ENCODE results near the gene GRAMD1A.

The GRAMD1A gene

DNA sequence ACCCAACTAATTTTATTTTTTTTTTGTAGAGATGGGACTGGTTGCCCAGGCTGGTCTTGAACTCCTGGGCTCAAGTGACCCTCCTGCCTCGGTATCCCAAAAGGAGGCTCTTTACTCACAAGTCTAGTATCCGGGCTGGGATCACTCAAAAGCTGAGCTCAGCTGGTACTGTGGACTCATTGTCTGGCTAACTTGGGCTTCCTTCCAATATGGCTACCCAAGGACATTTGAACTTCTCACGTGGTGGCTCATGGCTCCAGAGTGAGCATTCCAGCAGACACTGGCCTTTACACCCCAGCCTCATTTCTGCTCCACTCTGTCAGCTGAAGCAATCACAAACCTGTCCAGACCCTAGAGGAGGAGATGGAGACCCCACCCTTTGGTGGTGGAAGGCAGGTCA lies 70.3 kb downstream of the GRAMD1A start:
- ATAC-seq, result no peak
- peak; percentile 95 for TF ChIP-seq ZNF565 (CRISPR knock-in tag; conservative IDR thresholded peaks at IDR 0.05; ENCODE audit: low read depth)
- TF ChIP-seq RARB (CRISPR knock-in tag; IDR thresholded peaks at IDR 0.05), result no peak

DNA sequence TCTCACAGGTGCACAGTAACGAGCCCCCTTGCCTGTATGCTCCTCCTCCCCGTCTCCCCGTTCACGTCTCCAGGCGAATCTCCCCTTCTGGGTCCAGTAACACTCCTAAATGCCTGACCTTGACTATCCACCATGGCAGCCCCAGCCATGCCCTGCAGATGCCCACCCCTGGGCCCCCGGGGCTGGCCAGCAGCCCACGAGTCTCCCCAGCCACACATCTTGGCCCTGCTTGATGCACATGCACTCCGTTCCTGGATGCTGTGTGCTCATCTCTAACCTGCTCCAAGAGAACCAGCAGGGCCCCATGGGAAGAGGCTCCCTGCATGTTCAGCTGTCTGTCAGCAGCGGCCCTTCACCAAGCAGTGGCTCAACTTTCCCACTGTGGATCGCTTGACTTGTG lies 73.4 kb downstream of the GRAMD1A start:
- TF ChIP-seq ARNTL (CRISPR knock-in tag; IDR thresholded peaks at IDR 0.05; ENCODE audit: borderline replicate concordance, low read depth) (no peak), RARB (CRISPR knock-in tag; IDR thresholded peaks at IDR 0.05) (no peak), GLIS3 (CRISPR knock-in tag; IDR thresholded peaks at IDR 0.05) (no peak), SNAI2 (CRISPR knock-in tag; IDR thresholded peaks at IDR 0.05) (no peak), ISL1 (CRISPR knock-in tag; IDR thresholded peaks at IDR 0.05) (no peak), ESRRG (CRISPR knock-in tag; IDR thresholded peaks at IDR 0.05) (no peak), TOX (CRISPR knock-in tag; IDR thresholded peaks at IDR 0.05; ENCODE audit: borderline replicate concordance) (no peak), TCF4 (CRISPR knock-in tag; IDR thresholded peaks at IDR 0.05; ENCODE audit: borderline replicate concordance) (no peak), ZNF8 (CRISPR knock-in tag; IDR thresholded peaks at IDR 0.05) (no peak), ZNF70 (CRISPR knock-in tag; IDR thresholded peaks at IDR 0.05) (no peak), CSDC2 (CRISPR knock-in tag; IDR thresholded peaks at IDR 0.05) (no peak), ZFP30 (CRISPR knock-in tag; IDR thresholded peaks at IDR 0.05) (no peak), ZFP3 (CRISPR knock-in tag; IDR thresholded peaks at IDR 0.05) (no peak), PPARA (CRISPR knock-in tag; IDR thresholded peaks at IDR 0.05; ENCODE audit: borderline replicate concordance) (no peak)
- TF ChIP-seq, protein P1, sequence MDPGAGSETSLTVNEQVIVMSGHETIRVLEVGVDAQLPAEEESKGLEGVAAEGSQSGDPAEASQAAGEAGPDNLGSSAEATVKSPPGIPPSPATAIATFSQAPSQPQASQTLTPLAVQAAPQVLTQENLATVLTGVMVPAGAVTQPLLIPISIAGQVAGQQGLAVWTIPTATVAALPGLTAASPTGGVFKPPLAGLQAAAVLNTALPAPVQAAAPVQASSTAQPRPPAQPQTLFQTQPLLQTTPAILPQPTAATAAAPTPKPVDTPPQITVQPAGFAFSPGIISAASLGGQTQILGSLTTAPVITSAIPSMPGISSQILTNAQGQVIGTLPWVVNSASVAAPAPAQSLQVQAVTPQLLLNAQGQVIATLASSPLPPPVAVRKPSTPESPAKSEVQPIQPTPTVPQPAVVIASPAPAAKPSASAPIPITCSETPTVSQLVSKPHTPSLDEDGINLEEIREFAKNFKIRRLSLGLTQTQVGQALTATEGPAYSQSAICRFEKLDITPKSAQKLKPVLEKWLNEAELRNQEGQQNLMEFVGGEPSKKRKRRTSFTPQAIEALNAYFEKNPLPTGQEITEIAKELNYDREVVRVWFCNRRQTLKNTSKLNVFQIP (CRISPR knock-in tag; IDR thresholded peaks at IDR 0.05; ENCODE audit: borderline replicate concordance, low read depth), result no peak
- TF ChIP-seq, protein P2, sequence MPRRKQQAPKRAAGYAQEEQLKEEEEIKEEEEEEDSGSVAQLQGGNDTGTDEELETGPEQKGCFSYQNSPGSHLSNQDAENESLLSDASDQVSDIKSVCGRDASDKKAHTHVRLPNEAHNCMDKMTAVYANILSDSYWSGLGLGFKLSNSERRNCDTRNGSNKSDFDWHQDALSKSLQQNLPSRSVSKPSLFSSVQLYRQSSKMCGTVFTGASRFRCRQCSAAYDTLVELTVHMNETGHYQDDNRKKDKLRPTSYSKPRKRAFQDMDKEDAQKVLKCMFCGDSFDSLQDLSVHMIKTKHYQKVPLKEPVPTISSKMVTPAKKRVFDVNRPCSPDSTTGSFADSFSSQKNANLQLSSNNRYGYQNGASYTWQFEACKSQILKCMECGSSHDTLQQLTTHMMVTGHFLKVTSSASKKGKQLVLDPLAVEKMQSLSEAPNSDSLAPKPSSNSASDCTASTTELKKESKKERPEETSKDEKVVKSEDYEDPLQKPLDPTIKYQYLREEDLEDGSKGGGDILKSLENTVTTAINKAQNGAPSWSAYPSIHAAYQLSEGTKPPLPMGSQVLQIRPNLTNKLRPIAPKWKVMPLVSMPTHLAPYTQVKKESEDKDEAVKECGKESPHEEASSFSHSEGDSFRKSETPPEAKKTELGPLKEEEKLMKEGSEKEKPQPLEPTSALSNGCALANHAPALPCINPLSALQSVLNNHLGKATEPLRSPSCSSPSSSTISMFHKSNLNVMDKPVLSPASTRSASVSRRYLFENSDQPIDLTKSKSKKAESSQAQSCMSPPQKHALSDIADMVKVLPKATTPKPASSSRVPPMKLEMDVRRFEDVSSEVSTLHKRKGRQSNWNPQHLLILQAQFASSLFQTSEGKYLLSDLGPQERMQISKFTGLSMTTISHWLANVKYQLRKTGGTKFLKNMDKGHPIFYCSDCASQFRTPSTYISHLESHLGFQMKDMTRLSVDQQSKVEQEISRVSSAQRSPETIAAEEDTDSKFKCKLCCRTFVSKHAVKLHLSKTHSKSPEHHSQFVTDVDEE (CRISPR knock-in tag; IDR thresholded peaks at IDR 0.05), result no peak
- TF ChIP-seq, protein P3, sequence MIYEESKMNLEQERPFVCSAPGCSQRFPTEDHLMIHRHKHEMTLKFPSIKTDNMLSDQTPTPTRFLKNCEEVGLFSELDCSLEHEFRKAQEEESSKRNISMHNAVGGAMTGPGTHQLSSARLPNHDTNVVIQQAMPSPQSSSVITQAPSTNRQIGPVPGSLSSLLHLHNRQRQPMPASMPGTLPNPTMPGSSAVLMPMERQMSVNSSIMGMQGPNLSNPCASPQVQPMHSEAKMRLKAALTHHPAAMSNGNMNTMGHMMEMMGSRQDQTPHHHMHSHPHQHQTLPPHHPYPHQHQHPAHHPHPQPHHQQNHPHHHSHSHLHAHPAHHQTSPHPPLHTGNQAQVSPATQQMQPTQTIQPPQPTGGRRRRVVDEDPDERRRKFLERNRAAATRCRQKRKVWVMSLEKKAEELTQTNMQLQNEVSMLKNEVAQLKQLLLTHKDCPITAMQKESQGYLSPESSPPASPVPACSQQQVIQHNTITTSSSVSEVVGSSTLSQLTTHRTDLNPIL (CRISPR knock-in tag; IDR thresholded peaks at IDR 0.05; ENCODE audit: low read depth), result no peak
- TF ChIP-seq, protein P4, sequence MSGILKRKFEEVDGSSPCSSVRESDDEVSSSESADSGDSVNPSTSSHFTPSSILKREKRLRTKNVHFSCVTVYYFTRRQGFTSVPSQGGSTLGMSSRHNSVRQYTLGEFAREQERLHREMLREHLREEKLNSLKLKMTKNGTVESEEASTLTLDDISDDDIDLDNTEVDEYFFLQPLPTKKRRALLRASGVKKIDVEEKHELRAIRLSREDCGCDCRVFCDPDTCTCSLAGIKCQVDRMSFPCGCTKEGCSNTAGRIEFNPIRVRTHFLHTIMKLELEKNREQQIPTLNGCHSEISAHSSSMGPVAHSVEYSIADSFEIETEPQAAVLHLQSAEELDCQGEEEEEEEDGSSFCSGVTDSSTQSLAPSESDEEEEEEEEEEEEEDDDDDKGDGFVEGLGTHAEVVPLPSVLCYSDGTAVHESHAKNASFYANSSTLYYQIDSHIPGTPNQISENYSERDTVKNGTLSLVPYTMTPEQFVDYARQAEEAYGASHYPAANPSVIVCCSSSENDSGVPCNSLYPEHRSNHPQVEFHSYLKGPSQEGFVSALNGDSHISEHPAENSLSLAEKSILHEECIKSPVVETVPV (CRISPR knock-in tag; IDR thresholded peaks at IDR 0.05), result no peak
- ATAC-seq, result no peak; the same call in 2 of the 3 replicates

DNA sequence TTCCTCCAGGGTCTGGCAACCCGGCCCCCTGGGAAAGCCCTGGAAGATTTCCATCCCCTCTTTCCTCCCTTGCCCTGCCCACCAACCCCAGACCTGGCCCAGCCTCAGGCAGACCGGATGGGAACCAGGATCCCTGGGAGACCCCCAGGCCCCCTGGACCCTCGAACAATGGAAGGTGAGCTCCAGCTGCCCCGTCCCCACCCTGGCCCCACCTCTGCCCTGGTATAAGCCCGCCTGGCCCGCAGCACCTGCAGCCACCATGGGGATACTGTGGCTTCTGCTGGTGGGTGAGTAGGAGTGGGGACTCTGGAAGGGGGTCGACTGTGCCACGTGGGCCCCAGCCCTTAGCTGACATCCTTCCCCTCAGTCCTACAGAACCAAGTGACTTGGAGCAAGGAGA lies 73.8 kb downstream of the GRAMD1A start:
- no peak for ATAC-seq
- TF ChIP-seq OSR1 (CRISPR knock-in tag; IDR thresholded peaks at IDR 0.05) (no peak), TOX (CRISPR knock-in tag; IDR thresholded peaks at IDR 0.05; ENCODE audit: borderline replicate concordance) (no peak), ARNTL (CRISPR knock-in tag; IDR thresholded peaks at IDR 0.05; ENCODE audit: borderline replicate concordance, low read depth) (no peak), ISL1 (CRISPR knock-in tag; IDR thresholded peaks at IDR 0.05) (no peak), ZNF70 (CRISPR knock-in tag; IDR thresholded peaks at IDR 0.05) (no peak), RARB (CRISPR knock-in tag; IDR thresholded peaks at IDR 0.05) (no peak), ZNF565 (CRISPR knock-in tag; conservative IDR thresholded peaks at IDR 0.05; ENCODE audit: low read depth) (no peak), TCF4 (CRISPR knock-in tag; IDR thresholded peaks at IDR 0.05; ENCODE audit: borderline replicate concordance) (no peak), ZNF8 (CRISPR knock-in tag; IDR thresholded peaks at IDR 0.05) (no peak), ZFP3 (CRISPR knock-in tag; IDR thresholded peaks at IDR 0.05) (no peak), ESRRG (CRISPR knock-in tag; IDR thresholded peaks at IDR 0.05) (no peak), BACH2 (CRISPR knock-in tag; IDR thresholded peaks at IDR 0.05; ENCODE audit: borderline replicate concordance) (no peak), CSDC2 (CRISPR knock-in tag; IDR thresholded peaks at IDR 0.05) (no peak)
- TF ChIP-seq, protein P2 (CRISPR knock-in tag; IDR thresholded peaks at IDR 0.05), result no peak
- TF ChIP-seq, protein P4 (CRISPR knock-in tag; IDR thresholded peaks at IDR 0.05), result no peak
- TF ChIP-seq, protein P5, sequence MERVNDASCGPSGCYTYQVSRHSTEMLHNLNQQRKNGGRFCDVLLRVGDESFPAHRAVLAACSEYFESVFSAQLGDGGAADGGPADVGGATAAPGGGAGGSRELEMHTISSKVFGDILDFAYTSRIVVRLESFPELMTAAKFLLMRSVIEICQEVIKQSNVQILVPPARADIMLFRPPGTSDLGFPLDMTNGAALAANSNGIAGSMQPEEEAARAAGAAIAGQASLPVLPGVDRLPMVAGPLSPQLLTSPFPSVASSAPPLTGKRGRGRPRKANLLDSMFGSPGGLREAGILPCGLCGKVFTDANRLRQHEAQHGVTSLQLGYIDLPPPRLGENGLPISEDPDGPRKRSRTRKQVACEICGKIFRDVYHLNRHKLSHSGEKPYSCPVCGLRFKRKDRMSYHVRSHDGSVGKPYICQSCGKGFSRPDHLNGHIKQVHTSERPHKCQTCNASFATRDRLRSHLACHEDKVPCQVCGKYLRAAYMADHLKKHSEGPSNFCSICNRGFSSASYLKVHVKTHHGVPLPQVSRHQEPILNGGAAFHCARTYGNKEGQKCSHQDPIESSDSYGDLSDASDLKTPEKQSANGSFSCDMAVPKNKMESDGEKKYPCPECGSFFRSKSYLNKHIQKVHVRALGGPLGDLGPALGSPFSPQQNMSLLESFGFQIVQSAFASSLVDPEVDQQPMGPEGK (CRISPR knock-in tag; IDR thresholded peaks at IDR 0.05; ENCODE audit: borderline replicate concordance), result no peak
